DOHH2 (cell line): ENCODE measurements around the gene KLRF1.

Source experiments
- CTCF ChIP-seq: fragments of 200-600 bp; sonication (generic); IDR thresholded peaks from one replicate; pipeline ENCODE4 v1.5.1; 2014; ENCODE audit warnings: antibody characterized with exemption, mild to moderate bottlenecking, low read depth, low read length; ENCODE audit not compliant: poor library complexity, severe bottlenecking
- EZH2phosphoT487 ChIP-seq: fragments of 200-600 bp; sonication (generic); IDR thresholded peaks from 2 replicates; pipeline ENCODE4 v1.6.1; 2017; ENCODE audit warnings: borderline replicate concordance, mild to moderate bottlenecking, antibody characterized with exemption, low read length, moderate library complexity, mixed read lengths

DNA sequence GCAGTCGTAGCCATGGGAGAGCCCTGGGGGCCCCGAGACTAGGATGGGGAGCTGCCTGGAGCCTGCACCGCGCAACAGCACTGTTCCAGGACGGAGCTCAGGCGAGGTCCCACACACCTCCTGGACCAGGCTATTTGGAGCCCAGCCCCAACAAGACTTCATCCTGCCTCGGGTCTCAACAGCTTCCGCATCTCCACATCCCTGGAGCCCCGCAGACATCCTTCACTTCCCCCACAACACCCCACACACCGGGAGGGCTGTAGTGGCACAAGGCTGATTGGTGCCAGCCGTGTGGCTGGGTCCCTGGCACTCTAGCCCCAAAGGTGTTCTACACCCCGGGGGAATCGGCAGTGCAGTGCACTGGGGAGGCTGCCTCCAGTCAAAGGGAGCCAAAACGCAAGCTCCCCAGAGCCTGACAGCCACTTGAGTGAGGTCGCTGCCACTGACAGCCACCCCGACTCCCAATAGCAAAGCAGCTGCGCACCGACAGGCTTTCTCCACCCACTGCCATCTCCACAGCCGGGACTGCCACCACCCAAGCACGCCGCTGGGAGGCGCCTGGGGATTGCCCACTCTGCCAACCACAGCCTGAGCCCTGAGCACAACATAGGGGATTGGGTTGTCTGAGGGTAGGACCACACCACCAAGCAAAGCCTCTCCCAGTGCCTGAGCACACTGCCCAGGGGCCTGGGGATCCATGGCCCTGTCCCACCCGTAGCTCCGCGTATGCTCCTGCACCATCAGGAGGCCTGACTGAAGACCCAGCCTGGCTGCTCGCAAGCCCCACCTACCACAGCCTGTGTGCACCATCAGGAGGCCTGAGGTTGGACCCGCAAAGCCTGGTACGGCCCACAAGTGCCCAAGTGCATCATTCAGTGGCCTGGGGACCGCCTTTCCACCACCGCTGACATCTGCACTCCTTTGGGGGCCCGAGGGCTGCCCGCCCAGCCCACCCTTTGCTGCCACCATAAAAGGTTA lies 13.2 kb upstream of the KLRF1 start:
- TF ChIP-seq CTCF (peak; percentile 88), EZH2phosphoT487 (no peak)
